Smooth muscle cell of the umbilical artery (primary cell): ENCODE measurements around the gene LCA5. TPM values are rescaled to one million over a fixed set of nuclear protein-coding genes. Genes with fewer than 3 reads are reported as not detected.

Experiments
- total RNA-seq: library from RNA; depleted of rRNA; stranded (reverse); fragments of >200 nt; gene quantifications from 2 replicates; pipeline ENCODE4 v1.2.3, GENCODE V29; 2014

LCA5 gene
- 5.2 and 7.1 TPM in 2 replicates for total RNA-seq

GRCh38 chr6:79536954-79537747 is at the start of gene LCA5:
LCA5 (minus strand) TSS chr6:79537430; CDS start chr6:79518894, 18,536 bp downstream.

Other genes starting within 250 kb of the LCA5 start
- gene SH3BGRL2, start 93.9 kb upstream of the LCA5 start, total RNA-seq, result 4.2 and 7.2 TPM in 2 replicates